HG02885 (cell line): ENCODE results near the gene EIF4E3.
A peak's percentile ranks its signal among the peaks of the same experiment; 100 is the strongest.

Source experiments
- ATAC-seq: cut with Tn5 transposase; IDR thresholded peaks from one replicate; pipeline ENCODE4 v1.9.1; 2021; ENCODE audit warnings: mild to moderate bottlenecking; ENCODE audit not compliant: unreplicated experiment, poor library complexity

EIF4E3 gene

GRCh38 chr3:71692139-71692538 is 33.1 kb downstream of the EIF4E3 start:
- no peak for ATAC-seq

- no peak for ATAC-seq
Observed at GRCh38 chr3:71690341-71690841, 34.8 kb downstream of the EIF4E3 start.

DNA sequence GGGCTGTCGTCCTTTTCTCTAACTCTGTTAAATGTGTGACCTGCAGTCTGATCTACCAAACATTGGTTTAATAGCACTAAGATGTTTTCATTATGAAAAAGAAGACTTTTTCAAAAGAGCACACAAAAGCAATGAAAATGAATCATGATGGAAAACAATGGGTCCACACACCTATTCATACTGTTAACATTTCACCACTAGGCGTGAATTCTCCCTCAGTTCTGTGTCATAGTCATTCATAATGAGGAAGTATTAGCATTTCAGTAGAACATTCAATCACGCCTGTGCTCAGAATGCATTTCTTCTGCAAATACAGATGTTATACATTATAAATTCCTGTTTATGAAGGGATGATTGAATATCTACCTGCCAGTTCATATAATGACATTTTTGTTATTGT is 35.9 kb downstream of the EIF4E3 start:
- no peak for ATAC-seq

- no peak for ATAC-seq
Observed at GRCh38 chr3:71688121-71688520, 37.1 kb downstream of the EIF4E3 start.

GRCh38 chr3:71685686-71686085 is 39.5 kb downstream of the EIF4E3 start:
- no peak for ATAC-seq

DNA sequence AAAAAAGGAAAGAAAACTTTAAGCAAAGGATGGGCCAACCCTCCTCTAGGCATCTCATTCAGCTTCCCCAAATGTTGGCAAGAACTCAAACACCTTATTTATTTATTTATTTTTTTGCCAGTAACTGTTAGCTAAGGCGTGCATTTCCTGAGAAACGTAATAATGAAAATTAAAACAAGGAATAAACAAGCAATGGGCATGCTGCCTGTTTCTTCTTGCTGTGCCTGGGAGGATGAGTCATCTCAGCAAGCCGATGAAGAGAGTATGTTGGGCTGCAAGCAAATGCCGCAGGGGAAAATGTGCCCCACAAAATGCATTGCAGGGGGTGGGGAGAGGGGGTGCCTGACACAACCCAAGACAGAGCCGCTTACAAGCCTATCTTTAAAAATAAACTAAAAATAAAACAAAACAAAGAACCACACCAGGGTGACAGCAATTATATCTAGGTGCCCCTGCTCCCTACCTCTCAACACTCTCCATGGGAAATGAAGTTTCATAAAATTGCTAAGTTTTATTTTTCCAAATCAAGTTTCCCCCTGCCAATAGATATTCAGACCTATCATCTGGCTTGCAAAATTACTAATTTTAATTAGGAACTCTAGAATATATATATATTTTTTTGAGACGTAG is 40.3 kb downstream of the EIF4E3 start:
- no peak for ATAC-seq

- ATAC-seq = no peak
Observed at GRCh38 chr3:71684046-71684756, 41.0 kb downstream of the EIF4E3 start.

GRCh38 chr3:71681224-71681668 is 44.0 kb downstream of the EIF4E3 start:
- ATAC-seq = peak; percentile 49

- no peak for ATAC-seq
Observed at GRCh38 chr3:71680603-71681002, 44.6 kb downstream of the EIF4E3 start.

- no peak for ATAC-seq
Observed at GRCh38 chr3:71676931-71677330, 48.3 kb downstream of the EIF4E3 start.

- ATAC-seq = no peak
Observed at GRCh38 chr3:71673486-71673885, 51.7 kb downstream of the EIF4E3 start.

- no peak for ATAC-seq
Observed at GRCh38 chr3:71672807-71673206, 52.4 kb downstream of the EIF4E3 start.

GRCh38 chr3:71672340-71672739 is 52.9 kb downstream of the EIF4E3 start:
- ATAC-seq = no peak

GRCh38 chr3:71671216-71671845 is 53.9 kb downstream of the EIF4E3 start:
- ATAC-seq = no peak

GRCh38 chr3:71662568-71662967 is 62.6 kb downstream of the EIF4E3 start:
- no peak for ATAC-seq

DNA sequence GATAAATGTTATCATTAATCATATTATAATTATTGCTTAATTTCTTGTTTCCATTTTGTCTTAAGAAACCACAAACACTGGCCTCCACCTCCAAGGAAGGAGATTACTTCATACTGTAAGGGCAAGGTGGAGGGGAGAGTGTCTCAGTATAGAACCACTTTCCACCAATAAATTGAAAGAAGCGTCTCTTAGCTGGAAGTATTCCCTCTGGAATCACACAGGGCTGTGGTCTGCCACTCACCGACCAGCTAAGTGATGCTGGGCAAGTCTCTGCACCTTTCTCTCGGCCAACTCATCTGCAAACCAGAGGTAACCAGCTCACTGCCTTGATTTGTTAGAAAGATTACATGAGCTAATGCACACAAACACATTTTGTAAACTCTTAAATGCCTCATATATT is 63.1 kb downstream of the EIF4E3 start:
- ATAC-seq = no peak

DNA sequence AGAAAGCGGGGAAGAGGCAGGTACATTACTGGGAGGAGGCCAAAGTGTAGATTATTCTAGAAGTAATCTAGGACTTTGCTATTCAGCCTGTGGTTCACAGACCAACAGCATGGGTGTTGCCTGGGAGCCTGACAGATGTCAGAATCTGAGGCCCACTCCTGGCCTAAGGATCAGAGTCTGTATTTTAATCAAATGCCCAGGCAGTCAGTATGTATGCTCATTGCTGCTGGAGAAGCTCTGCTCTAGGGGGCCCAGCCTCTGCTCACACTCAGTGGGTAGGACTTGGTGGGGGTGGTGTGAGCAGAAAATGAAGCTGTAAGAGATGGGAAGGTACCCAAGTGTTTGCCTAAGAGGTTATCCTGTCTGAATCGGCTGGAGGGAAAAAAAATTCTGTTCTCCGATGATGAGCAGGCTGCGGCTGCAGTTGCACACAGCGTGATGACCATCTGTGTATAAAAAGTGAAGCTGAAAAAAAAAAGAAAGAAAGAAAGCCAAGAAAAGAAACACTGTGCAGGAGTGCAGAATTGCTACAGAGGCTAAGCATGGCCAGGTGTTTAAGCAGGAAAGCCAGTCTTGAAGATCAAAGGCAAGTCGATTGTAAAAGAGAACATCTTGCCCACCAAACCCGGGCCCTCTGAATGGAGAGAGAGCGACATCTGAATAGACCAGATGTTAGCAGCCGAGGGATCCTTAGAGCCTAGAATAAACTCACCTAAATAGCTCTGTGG is 65.2 kb downstream of the EIF4E3 start:
- ATAC-seq = no peak

DNA sequence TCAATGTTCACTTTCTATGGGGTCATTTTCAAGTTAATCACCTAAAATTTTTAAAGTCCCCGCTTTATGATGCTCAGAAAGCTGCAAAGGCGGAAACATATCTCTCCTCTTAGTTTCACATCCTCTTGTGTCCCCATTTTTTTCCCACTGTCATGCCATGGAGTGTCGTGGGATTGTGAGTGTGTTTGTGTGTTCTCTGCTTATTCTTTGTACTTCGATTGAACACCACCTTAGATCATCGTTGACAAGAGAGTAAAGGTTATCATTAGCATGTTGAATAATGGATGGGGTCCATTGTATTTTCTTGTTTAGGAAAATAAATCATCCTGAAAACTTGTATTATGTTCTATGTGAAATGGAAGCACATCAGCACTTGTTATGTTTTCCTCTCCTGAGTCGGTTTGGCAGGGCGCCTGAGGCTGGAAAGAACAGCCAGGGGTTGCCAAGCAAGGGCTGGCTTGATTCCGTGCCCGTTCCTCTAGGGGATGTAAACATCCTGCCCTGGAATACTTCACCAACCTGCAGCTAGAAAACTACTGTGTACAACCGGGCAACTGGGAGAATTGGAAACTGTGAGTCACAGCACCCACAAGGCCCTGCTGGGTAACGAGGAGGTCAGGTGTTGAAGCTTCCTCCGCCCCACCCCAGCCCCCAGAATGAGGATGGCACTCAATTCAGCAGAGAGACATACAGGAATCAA is 67.2 kb downstream of the EIF4E3 start:
- no peak for ATAC-seq

- no peak for ATAC-seq
Observed at GRCh38 chr3:71655061-71655460, 70.1 kb downstream of the EIF4E3 start.

- ATAC-seq = no peak
Observed at GRCh38 chr3:71653414-71653807, 71.8 kb downstream of the EIF4E3 start.
